HepG2 (cell line): ENCODE measurements around the gene CCDC102B. TPM values are rescaled to one million over a fixed set of nuclear protein-coding genes. Genes with fewer than 3 reads are reported as not detected.
"Not testable (repeated sequence)": the region's sequence is repeated elsewhere in the genome, so short reads cannot be mapped to it uniquely, and the experiment has no call there.

Experiments
- ATAC-seq: fragments of 200-7000 bp; cut with Tn5 transposase; 3 replicates; pipeline ENCODE4 v1.9.1; 2020; ENCODE audit warnings: mild to moderate bottlenecking, moderate library complexity
- BruUV-seq: library from RNA; stranded (reverse); fragments of 400-500 nt; replicated peaks from 2 replicates; lab custom pipeline; 2021; lab: Mats Ljungman, UMichigan
- CTCF ChIA-PET: fragments of 300-600 bp; formaldehyde crosslinking; extraction: SDS; loops from one replicate; lab custom pipeline; 2021; ENCODE audit warnings: low total read pairs, inconsistent platforms, low intra/inter-chr PET ratio; lab: Yijun Ruan, JAX
- POLR2A ChIA-PET: fragments of 350-600 bp; sonication (Branson Sonifier 250); formaldehyde crosslinking; loops from one replicate; lab custom pipeline; 2020; ENCODE audit warnings: antibody characterized with exemption, inconsistent platforms; lab: Yijun Ruan, JAX
- DNase-seq: peaks from one replicate; pipeline ENCODE4 v3.0.0-alpha.2; 2015; ENCODE audit warnings: low spot score
- FAIRE-seq: peaks from 3 replicates; lab custom pipeline; 2011; peaks lifted over from hg19 to GRCh38; lab: Jason Lieb, UNC
- H2AFZ ChIP-seq: one replicate; pipeline ENCODE4 v1.6.1; 2011; ENCODE audit warnings: low read length, inconsistent platforms
- H3K27ac ChIP-seq: fragments of 300-600 bp; 3 replicates; pipeline ENCODE4 v1.8.0; 2011; ENCODE audit warnings: mixed run types, mild to moderate bottlenecking, mixed read lengths, low read length, inconsistent platforms; ENCODE audit not compliant: insufficient read depth; ENCODE audit errors: extremely low read length
- H3K27me3 ChIP-seq, 2 experiments: fragments of 200-600 bp in 1 of 2; 2 replicates in 1 of 2; 3 replicates in 1 of 2; pipeline versions ENCODE4 v1.6.0 to v1.8.0; 2011; ENCODE audit warnings: low read length in 2 of 2, mild to moderate bottlenecking in 2 of 2, moderate library complexity in 2 of 2, inconsistent platforms in 1 of 2; ENCODE audit not compliant: insufficient read depth in 2 of 2, control insufficient read depth in 1 of 2
- H3K36me3 ChIP-seq, 2 experiments: fragments of 200-600 bp in 1 of 2; replicated peaks in 1 of 2; 2 replicates in 1 of 2; 3 replicates in 1 of 2; pipeline versions ENCODE4 v1.5.1 to v1.8.0; 2011; ENCODE audit warnings: low read length in 2 of 2, inconsistent platforms in 1 of 2; ENCODE audit not compliant: insufficient read depth in 2 of 2, control insufficient read depth in 1 of 2
- H3K4me1 ChIP-seq: 2 replicates; pipeline ENCODE4 v1.5.1; 2012; ENCODE audit warnings: low read length, inconsistent platforms; ENCODE audit not compliant: insufficient read depth
- H3K4me2 ChIP-seq: 2 replicates; pipeline ENCODE4 v1.6.0; 2011; ENCODE audit warnings: low read depth, low read length, inconsistent platforms
- H3K4me3 ChIP-seq, 3 experiments: fragments of 200-600 bp in 1 of 3; sonication (generic), shearing (Covaris generic) in 1 of 3; replicated peaks in 1 of 3; 2 replicates each; pipeline ENCODE4 v1.5.1; 2011 to 2016; ENCODE audit warnings: low read length in 3 of 3, inconsistent platforms in 2 of 3, low read depth in 2 of 3, mild to moderate bottlenecking in 2 of 3, control low read depth in 1 of 3, mixed read lengths in 1 of 3; ENCODE audit not compliant: insufficient read depth in 1 of 3
- H3K79me2 ChIP-seq: one replicate; pipeline ENCODE4 v1.6.1; 2011; ENCODE audit warnings: low read length, inconsistent platforms; ENCODE audit not compliant: insufficient read depth
- H3K9ac ChIP-seq: 2 replicates; pipeline ENCODE4 v1.6.0; 2011; ENCODE audit warnings: mild to moderate bottlenecking, low read depth, low read length, inconsistent platforms; ENCODE audit not compliant: insufficient read depth
- H3K9me3 ChIP-seq: 2 replicates; pipeline ENCODE4 v1.5.1; 2012; ENCODE audit warnings: mild to moderate bottlenecking, low read length
- H4K20me1 ChIP-seq: 2 replicates; pipeline ENCODE4 v1.6.0; 2011; ENCODE audit warnings: inconsistent platforms, mild to moderate bottlenecking, low read length, moderate library complexity; ENCODE audit not compliant: insufficient read depth
- STAG1 ChIP-seq: sonication (generic); formaldehyde crosslinking; IDR thresholded peaks from 2 replicates; pipeline ENCODE4 v1.4.0; 2020; ENCODE audit warnings: missing genetic modification reagents
- ZNF512B ChIP-seq: sonication (generic); formaldehyde crosslinking; IDR thresholded peaks from 2 replicates; pipeline ENCODE4 v1.5.1; 2020; ENCODE audit warnings: missing genetic modification reagents, mild to moderate bottlenecking, borderline replicate concordance
- WGBS: methylation state at CpG from one replicate; pipeline ENCODE4 v1.1.6; 2017; ENCODE audit warnings: low lambda C conversion rate; 5-methylcytosine and 5-hydroxymethylcytosine counted together
- in situ Hi-C: cut with HindIII; loops from 2 replicates; pipeline ENCODE4 v1.10.0; 2017; ENCODE audit warnings: low pct_unique_long_range_greater_than_20kb; ENCODE audit not compliant: extremely low pct_ligation_motif_present
- intact Hi-C: fragments of 100-400 bp; cut with micrococcal nuclease; formaldehyde crosslinking; loops from one replicate; pipeline ENCODE4 v1.10.0; 2022; ENCODE audit not compliant: unreplicated experiment
- polyA plus RNA-seq, 8 experiments: library from polyadenylated mRNA; depleted of rRNA in 3 of 8; stranded (reverse) in 7 of 8; unstranded in 1 of 8; fragments of >200 nt; fragmentation: Illumina TruSeq in 4 of 8; extraction: Trizol in 4 of 8; gene quantifications; 2 replicates each; pipeline versions ENCODE4 v1.2.1 to v1.2.3, GENCODE V29; 2011 to 2016; ENCODE audit warnings: low read depth in 4 of 8, missing spikeins in 1 of 8, mixed read lengths in 1 of 8; ENCODE audit not compliant: insufficient read depth in 1 of 8
- total RNA-seq, 5 experiments: library from RNA; depleted of rRNA; stranded (reverse); fragments of >200 nt; fragmentation: Illumina TruSeq; extraction: Trizol; gene quantifications; 2 replicates each; pipeline ENCODE4 v1.2.3, GENCODE V29; 2016; ENCODE audit warnings: low read depth in 1 of 5

Gene CCDC102B
- total and polyA plus RNA-seq, 2 of the 13 experiments (the other 11 are each of a cell fraction or from before 2014, with no cell fraction given) = 2.3 to 3.7 TPM

GRCh38 chr18:69002233-69002632 lies 204.4 kb downstream of the CCDC102B start:
- Histone ChIP-seq H3K27me3 (no peaks in the 10 kb centered on the region), H3K4me3 (no peak overlapping the region), H3K79me2 (no peaks in the 10 kb centered on the region), H3K4me1 (no peaks in the 10 kb centered on the region), H4K20me1 (no peaks in the 10 kb centered on the region), H3K9me3 (no peaks in the 10 kb centered on the region), H3K9ac (no peak overlapping the region), H2AFZ (no peak overlapping the region), H3K36me3 (no peaks in the 10 kb centered on the region), H3K4me2 (no peak overlapping the region), H3K27ac (no peak overlapping the region)
- intact Hi-C loops = no loop called here
- CTCF ChIA-PET = no interaction called here
- in situ Hi-C loops = no loop called here
- WGBS = 77% methylated on average over 6 of the region's 6 CpGs
- ATAC-seq = peak; percentile 41; the same call in 1 of the 3 replicates
- no peak for TF ChIP-seq ZNF512B (CRISPR knock-in tag)
- peak; percentile 58 for TF ChIP-seq STAG1 (CRISPR knock-in tag)
- DNase-seq = peak; percentile 1
- no TSS peak for BruUV-seq
- POLR2A ChIA-PET = no interaction called here
- no peak for FAIRE-seq

GRCh38 chr18:69006212-69006611 lies 208.3 kb downstream of the CCDC102B start:
- H3K4me2 ChIP-seq, H3K9ac ChIP-seq, H3K36me3 ChIP-seq, H2AFZ ChIP-seq, H3K27me3 ChIP-seq, in situ Hi-C loops, CTCF ChIA-PET, POLR2A ChIA-PET, H3K79me2 ChIP-seq, ATAC-seq, FAIRE-seq, H3K4me3 ChIP-seq, H3K4me1 ChIP-seq, H3K27ac ChIP-seq, intact Hi-C loops, H3K9me3 ChIP-seq, DNase-seq, BruUV-seq, H4K20me1 ChIP-seq: not testable (repeated sequence)
- WGBS = 86% methylated on average over 4 of the region's 4 CpGs
